NT2/D1 (cell line): ENCODE results near the gene NFASC.

Experiments used
- SUZ12 ChIP-seq: IDR thresholded peaks from 2 replicates; pipeline ENCODE4 v1.6.1; 2011; ENCODE audit not compliant: insufficient read length, insufficient read depth; ENCODE audit errors: extremely low read depth
- YY1 ChIP-seq: IDR thresholded peaks from 2 replicates; pipeline ENCODE4 v1.6.1; 2011; ENCODE audit not compliant: insufficient read length, insufficient read depth
- ZNF274 ChIP-seq: IDR thresholded peaks from 2 replicates; pipeline ENCODE4 v1.6.1; 2011; ENCODE audit warnings: mild to moderate bottlenecking, low read depth, low read length

DNA sequence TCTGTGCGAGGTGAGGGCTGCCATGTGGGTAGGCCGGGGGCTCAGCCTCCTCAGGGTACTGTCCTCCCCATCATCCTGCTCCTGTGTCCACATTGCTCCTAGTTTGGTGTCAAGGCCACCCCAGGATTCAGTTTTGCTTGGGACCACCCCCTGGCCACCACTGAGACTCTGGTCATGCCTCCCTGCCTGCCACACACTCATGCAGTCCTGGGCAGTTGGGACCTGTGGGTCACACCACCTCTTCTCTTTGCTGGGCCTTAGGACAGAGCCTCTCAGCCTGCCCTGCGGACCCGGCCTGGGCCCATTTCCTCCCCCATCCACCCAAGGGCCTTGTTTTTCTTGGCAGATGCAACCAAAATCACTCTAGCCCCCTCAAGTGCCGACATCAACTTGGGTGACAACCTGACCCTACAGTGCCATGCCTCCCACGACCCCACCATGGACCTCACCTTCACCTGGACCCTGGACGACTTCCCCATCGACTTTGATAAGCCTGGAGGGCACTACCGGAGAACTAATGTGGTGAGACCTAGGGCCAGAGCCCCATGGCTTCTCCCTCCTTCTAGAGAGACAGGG is 194.2 kb downstream of the NFASC start:
- TF ChIP-seq YY1: no peak
- TF ChIP-seq ZNF274: no peak
- no peak for TF ChIP-seq SUZ12
